ENCODE measurements around the gene CMC2. TPM values are rescaled to one million over a fixed set of nuclear protein-coding genes. Genes with fewer than 3 reads are reported as not detected.

CMC2 gene
- total and polyA plus RNA-seq, 2 of the 13 experiments (the other 11 are each of a cell fraction or from before 2014, with no cell fraction given): 116 to 129 TPM

DNA sequence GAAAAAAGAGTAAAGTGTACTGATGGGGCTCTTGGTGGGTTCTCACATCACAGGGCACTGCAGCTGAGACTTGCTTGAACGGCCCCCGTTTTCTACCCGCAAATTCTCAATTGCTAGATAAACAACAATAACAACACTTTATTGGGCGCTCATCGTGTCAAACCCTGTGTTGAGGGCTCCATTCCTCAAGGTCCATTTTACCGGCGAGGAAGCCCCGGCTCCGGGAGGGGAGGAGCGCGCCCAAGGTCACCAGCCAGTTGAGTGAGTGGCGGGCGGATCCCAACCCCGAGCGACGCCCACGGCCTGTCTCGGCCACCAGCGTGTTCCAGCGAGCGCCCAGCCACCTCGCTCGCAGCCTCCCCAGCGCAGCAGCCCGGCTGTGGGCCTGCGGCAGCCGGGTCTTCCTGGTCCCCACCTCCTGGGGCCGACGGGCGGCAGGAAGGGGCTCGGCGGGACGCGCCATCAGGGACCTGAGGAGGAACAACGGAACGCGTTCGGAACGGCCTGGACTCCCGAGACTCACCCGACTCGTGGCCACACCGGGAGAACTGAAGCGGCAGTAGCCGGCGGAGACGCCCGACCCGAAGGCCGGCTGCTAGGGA, 373 bp downstream of the CMC2 start (continued):
- TF ChIP-seq SMAD9 (CRISPR knock-in tag; IDR thresholded peaks at IDR 0.05): no peak
- TF ChIP-seq ZNF761 (CRISPR knock-in tag; conservative IDR thresholded peaks at IDR 0.05): no peak
- peak; percentile 77; the same call in 1 of the 2 replicates for TF ChIP-seq ZNF432 (CRISPR knock-in tag; IDR thresholded peaks at IDR 0.05; ENCODE audit: borderline replicate concordance)
- TF ChIP-seq ZNF232 (CRISPR knock-in tag; IDR thresholded peaks at IDR 0.05; ENCODE audit: borderline replicate concordance): no peak; the same call in none of the 2 replicates
- TF ChIP-seq, protein P1, sequence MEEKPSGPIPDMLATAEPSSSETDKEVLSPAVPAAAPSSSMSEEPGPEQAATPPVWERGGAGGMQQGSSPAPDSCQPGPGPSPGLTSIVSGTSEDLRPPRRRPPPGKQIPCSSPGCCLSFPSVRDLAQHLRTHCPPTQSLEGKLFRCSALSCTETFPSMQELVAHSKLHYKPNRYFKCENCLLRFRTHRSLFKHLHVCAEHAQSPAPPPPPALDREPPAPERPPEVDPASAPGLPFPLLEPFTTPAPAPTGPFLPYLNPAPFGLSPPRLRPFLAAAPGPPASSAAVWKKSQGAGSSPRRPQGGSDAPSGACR (CRISPR knock-in tag; IDR thresholded peaks at IDR 0.05): peak; percentile 72
- no peak for TF ChIP-seq ZNF713 (CRISPR knock-in tag; IDR thresholded peaks at IDR 0.05)
- TF ChIP-seq ZMYM2 (CRISPR knock-in tag; IDR thresholded peaks at IDR 0.05): no peak
- TF ChIP-seq HDAC6 (IDR thresholded peaks at IDR 0.05; ENCODE audit: low read depth, low read length): no peak
- no peak for TF ChIP-seq ZSCAN29 (CRISPR knock-in tag; conservative IDR thresholded peaks at IDR 0.05)
- TF ChIP-seq, protein P2, sequence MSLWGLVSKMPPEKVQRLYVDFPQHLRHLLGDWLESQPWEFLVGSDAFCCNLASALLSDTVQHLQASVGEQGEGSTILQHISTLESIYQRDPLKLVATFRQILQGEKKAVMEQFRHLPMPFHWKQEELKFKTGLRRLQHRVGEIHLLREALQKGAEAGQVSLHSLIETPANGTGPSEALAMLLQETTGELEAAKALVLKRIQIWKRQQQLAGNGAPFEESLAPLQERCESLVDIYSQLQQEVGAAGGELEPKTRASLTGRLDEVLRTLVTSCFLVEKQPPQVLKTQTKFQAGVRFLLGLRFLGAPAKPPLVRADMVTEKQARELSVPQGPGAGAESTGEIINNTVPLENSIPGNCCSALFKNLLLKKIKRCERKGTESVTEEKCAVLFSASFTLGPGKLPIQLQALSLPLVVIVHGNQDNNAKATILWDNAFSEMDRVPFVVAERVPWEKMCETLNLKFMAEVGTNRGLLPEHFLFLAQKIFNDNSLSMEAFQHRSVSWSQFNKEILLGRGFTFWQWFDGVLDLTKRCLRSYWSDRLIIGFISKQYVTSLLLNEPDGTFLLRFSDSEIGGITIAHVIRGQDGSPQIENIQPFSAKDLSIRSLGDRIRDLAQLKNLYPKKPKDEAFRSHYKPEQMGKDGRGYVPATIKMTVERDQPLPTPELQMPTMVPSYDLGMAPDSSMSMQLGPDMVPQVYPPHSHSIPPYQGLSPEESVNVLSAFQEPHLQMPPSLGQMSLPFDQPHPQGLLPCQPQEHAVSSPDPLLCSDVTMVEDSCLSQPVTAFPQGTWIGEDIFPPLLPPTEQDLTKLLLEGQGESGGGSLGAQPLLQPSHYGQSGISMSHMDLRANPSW (CRISPR knock-in tag; IDR thresholded peaks at IDR 0.05; ENCODE audit: borderline replicate concordance): no peak
- peak; percentile 87 for TF ChIP-seq YEATS4 (CRISPR knock-in tag; IDR thresholded peaks at IDR 0.05; ENCODE audit: borderline replicate concordance)
- no peak; the same call in 1 of the 2 replicates for TF ChIP-seq FOXC1 (CRISPR knock-in tag; IDR thresholded peaks at IDR 0.05; ENCODE audit: borderline replicate concordance)
- TF ChIP-seq RBFOX2 (IDR thresholded peaks at IDR 0.05; ENCODE audit: low read depth, low read length): no peak
- no peak for TF ChIP-seq TEAD3 (CRISPR knock-in tag; optimal IDR thresholded peaks at IDR 0.05; ENCODE audit: borderline replicate concordance)
- TF ChIP-seq, protein P3, sequence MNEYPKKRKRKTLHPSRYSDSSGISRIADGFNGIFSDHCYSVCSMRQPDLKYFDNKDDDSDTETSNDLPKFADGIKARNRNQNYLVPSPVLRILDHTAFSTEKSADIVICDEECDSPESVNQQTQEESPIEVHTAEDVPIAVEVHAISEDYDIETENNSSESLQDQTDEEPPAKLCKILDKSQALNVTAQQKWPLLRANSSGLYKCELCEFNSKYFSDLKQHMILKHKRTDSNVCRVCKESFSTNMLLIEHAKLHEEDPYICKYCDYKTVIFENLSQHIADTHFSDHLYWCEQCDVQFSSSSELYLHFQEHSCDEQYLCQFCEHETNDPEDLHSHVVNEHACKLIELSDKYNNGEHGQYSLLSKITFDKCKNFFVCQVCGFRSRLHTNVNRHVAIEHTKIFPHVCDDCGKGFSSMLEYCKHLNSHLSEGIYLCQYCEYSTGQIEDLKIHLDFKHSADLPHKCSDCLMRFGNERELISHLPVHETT (CRISPR knock-in tag; conservative IDR thresholded peaks at IDR 0.05): 0 out of 2 replicates have a peak, but pooled peaks have one; percentile 35
- TF ChIP-seq, protein P4, sequence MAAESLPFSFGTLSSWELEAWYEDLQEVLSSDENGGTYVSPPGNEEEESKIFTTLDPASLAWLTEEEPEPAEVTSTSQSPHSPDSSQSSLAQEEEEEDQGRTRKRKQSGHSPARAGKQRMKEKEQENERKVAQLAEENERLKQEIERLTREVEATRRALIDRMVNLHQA (CRISPR knock-in tag; IDR thresholded peaks at IDR 0.05): no peak
- TF ChIP-seq ZNF343 (CRISPR knock-in tag; IDR thresholded peaks at IDR 0.05): 0 out of 2 replicates have a peak, but pooled peaks have one; percentile 75
- TF ChIP-seq ZNF24 (IDR thresholded peaks at IDR 0.05): no peak
- TF ChIP-seq, protein P5, sequence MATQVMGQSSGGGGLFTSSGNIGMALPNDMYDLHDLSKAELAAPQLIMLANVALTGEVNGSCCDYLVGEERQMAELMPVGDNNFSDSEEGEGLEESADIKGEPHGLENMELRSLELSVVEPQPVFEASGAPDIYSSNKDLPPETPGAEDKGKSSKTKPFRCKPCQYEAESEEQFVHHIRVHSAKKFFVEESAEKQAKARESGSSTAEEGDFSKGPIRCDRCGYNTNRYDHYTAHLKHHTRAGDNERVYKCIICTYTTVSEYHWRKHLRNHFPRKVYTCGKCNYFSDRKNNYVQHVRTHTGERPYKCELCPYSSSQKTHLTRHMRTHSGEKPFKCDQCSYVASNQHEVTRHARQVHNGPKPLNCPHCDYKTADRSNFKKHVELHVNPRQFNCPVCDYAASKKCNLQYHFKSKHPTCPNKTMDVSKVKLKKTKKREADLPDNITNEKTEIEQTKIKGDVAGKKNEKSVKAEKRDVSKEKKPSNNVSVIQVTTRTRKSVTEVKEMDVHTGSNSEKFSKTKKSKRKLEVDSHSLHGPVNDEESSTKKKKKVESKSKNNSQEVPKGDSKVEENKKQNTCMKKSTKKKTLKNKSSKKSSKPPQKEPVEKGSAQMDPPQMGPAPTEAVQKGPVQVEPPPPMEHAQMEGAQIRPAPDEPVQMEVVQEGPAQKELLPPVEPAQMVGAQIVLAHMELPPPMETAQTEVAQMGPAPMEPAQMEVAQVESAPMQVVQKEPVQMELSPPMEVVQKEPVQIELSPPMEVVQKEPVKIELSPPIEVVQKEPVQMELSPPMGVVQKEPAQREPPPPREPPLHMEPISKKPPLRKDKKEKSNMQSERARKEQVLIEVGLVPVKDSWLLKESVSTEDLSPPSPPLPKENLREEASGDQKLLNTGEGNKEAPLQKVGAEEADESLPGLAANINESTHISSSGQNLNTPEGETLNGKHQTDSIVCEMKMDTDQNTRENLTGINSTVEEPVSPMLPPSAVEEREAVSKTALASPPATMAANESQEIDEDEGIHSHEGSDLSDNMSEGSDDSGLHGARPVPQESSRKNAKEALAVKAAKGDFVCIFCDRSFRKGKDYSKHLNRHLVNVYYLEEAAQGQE (IDR thresholded peaks at IDR 0.05; ENCODE audit: borderline replicate concordance in 1 of 2, low read depth in 1 of 2, low read length in 2 of 2): no peak
- TF ChIP-seq NFKB2 (CRISPR knock-in tag; IDR thresholded peaks at IDR 0.05; ENCODE audit: borderline replicate concordance): peak; percentile 76; the same call in 1 of the 2 replicates
- 0 out of 2 replicates have a peak, but pooled peaks have one; percentile 25 for TF ChIP-seq KDM1A (CRISPR knock-in tag; IDR thresholded peaks at IDR 0.05)
